ENCODE data around the gene EID3. TPM values are rescaled to one million over a fixed set of nuclear protein-coding genes. Genes with fewer than 3 reads are reported as not detected.

EID3 gene
- total and polyA plus RNA-seq, 2 of the 8 experiments (the other 6 are each of a cell fraction or from before 2014, with no cell fraction given) = 1.2 to 2.8 TPM

GRCh38 chr12:104280111-104280510 is 23.4 kb upstream of the EID3 start (continued):
- TF ChIP-seq TEAD4 (IDR thresholded peaks at IDR 0.05; ENCODE audit: low read depth, low read length) (no peak), CHD2 (IDR thresholded peaks at IDR 0.05; ENCODE audit: low read length) (no peak), JUN (IDR thresholded peaks at IDR 0.05; ENCODE audit: low read depth, low read length) (no peak), CBX5 (IDR thresholded peaks at IDR 0.05; ENCODE audit: low read depth, low read length) (no peak), RFX5 (IDR thresholded peaks at IDR 0.05; ENCODE audit: borderline replicate concordance, low read depth, low read length) (no peak), MAFK (IDR thresholded peaks at IDR 0.05; ENCODE audit: low read depth, low read length) (no peak), SIN3A (conservative IDR thresholded peaks at IDR 0.05 in 1 of 2, IDR thresholded peaks at IDR 0.05 in 1 of 2; ENCODE audit: low read depth in 1 of 2, low read length in 2 of 2) (no peak)
- TF ChIP-seq, protein P1, sequence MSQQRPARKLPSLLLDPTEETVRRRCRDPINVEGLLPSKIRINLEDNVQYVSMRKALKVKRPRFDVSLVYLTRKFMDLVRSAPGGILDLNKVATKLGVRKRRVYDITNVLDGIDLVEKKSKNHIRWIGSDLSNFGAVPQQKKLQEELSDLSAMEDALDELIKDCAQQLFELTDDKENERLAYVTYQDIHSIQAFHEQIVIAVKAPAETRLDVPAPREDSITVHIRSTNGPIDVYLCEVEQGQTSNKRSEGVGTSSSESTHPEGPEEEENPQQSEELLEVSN (IDR thresholded peaks at IDR 0.05) = no peak
- TF ChIP-seq, protein P2, sequence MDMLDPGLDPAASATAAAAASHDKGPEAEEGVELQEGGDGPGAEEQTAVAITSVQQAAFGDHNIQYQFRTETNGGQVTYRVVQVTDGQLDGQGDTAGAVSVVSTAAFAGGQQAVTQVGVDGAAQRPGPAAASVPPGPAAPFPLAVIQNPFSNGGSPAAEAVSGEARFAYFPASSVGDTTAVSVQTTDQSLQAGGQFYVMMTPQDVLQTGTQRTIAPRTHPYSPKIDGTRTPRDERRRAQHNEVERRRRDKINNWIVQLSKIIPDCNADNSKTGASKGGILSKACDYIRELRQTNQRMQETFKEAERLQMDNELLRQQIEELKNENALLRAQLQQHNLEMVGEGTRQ (IDR thresholded peaks at IDR 0.05; ENCODE audit: low read length) = no peak
- TF ChIP-seq, protein P3, sequence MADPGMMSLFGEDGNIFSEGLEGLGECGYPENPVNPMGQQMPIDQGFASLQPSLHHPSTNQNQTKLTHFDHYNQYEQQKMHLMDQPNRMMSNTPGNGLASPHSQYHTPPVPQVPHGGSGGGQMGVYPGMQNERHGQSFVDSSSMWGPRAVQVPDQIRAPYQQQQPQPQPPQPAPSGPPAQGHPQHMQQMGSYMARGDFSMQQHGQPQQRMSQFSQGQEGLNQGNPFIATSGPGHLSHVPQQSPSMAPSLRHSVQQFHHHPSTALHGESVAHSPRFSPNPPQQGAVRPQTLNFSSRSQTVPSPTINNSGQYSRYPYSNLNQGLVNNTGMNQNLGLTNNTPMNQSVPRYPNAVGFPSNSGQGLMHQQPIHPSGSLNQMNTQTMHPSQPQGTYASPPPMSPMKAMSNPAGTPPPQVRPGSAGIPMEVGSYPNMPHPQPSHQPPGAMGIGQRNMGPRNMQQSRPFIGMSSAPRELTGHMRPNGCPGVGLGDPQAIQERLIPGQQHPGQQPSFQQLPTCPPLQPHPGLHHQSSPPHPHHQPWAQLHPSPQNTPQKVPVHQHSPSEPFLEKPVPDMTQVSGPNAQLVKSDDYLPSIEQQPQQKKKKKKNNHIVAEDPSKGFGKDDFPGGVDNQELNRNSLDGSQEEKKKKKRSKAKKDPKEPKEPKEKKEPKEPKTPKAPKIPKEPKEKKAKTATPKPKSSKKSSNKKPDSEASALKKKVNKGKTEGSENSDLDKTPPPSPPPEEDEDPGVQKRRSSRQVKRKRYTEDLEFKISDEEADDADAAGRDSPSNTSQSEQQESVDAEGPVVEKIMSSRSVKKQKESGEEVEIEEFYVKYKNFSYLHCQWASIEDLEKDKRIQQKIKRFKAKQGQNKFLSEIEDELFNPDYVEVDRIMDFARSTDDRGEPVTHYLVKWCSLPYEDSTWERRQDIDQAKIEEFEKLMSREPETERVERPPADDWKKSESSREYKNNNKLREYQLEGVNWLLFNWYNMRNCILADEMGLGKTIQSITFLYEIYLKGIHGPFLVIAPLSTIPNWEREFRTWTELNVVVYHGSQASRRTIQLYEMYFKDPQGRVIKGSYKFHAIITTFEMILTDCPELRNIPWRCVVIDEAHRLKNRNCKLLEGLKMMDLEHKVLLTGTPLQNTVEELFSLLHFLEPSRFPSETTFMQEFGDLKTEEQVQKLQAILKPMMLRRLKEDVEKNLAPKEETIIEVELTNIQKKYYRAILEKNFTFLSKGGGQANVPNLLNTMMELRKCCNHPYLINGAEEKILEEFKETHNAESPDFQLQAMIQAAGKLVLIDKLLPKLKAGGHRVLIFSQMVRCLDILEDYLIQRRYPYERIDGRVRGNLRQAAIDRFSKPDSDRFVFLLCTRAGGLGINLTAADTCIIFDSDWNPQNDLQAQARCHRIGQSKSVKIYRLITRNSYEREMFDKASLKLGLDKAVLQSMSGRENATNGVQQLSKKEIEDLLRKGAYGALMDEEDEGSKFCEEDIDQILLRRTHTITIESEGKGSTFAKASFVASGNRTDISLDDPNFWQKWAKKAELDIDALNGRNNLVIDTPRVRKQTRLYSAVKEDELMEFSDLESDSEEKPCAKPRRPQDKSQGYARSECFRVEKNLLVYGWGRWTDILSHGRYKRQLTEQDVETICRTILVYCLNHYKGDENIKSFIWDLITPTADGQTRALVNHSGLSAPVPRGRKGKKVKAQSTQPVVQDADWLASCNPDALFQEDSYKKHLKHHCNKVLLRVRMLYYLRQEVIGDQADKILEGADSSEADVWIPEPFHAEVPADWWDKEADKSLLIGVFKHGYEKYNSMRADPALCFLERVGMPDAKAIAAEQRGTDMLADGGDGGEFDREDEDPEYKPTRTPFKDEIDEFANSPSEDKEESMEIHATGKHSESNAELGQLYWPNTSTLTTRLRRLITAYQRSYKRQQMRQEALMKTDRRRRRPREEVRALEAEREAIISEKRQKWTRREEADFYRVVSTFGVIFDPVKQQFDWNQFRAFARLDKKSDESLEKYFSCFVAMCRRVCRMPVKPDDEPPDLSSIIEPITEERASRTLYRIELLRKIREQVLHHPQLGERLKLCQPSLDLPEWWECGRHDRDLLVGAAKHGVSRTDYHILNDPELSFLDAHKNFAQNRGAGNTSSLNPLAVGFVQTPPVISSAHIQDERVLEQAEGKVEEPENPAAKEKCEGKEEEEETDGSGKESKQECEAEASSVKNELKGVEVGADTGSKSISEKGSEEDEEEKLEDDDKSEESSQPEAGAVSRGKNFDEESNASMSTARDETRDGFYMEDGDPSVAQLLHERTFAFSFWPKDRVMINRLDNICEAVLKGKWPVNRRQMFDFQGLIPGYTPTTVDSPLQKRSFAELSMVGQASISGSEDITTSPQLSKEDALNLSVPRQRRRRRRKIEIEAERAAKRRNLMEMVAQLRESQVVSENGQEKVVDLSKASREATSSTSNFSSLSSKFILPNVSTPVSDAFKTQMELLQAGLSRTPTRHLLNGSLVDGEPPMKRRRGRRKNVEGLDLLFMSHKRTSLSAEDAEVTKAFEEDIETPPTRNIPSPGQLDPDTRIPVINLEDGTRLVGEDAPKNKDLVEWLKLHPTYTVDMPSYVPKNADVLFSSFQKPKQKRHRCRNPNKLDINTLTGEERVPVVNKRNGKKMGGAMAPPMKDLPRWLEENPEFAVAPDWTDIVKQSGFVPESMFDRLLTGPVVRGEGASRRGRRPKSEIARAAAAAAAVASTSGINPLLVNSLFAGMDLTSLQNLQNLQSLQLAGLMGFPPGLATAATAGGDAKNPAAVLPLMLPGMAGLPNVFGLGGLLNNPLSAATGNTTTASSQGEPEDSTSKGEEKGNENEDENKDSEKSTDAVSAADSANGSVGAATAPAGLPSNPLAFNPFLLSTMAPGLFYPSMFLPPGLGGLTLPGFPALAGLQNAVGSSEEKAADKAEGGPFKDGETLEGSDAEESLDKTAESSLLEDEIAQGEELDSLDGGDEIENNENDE (IDR thresholded peaks at IDR 0.05; ENCODE audit: insufficient replicate concordance, low read length) = no peak
